Measurements from ENCODE around the gene CCDC87. TPM values are rescaled to one million over a fixed set of nuclear protein-coding genes. Genes with fewer than 3 reads are reported as not detected.
"Not testable (repeated sequence)": the region's sequence is repeated elsewhere in the genome, so short reads cannot be mapped to it uniquely, and the experiment has no call there.

The CCDC87 gene
- total and polyA plus RNA-seq, 4 donors, result 0.14 to 0.17 (median 0.14) TPM; not detected in 1

- Histone ChIP-seq H3K36me3 (ENCODE audit: control insufficient read depth in 4 of 4, insufficient read depth in 3 of 4, low read depth in 1 of 4, low read length in 3 of 4) (no peaks in the 10 kb centered on the region), H3K4me1 (ENCODE audit: control insufficient read depth in 4 of 4, insufficient read depth in 4 of 4, low read length in 3 of 4) (peaks cover 3 to 5% (median 4%) of the 10 kb centered on the region in 4 donors), H3K9me3 (ENCODE audit: control insufficient read depth in 4 of 4, low read length in 3 of 4) (no peaks in the 10 kb centered on the region), H3K4me3 (ENCODE audit: low read depth in 1 of 3, low read length in 3 of 3) (no peak overlapping the region), H3K9ac (ENCODE audit: low read depth in 1 of 2, low read length in 2 of 2) (no peak overlapping the region), H3K27me3 (ENCODE audit: control insufficient read depth in 4 of 4, insufficient read depth in 4 of 4, low read length in 3 of 4) (no peaks in the 10 kb centered on the region), H3K27ac (ENCODE audit: low read depth in 1 of 2, low read length in 2 of 2) (no peak overlapping the region)
- no peak for DNase-seq (ENCODE audit: low spot score)
- TF ChIP-seq HNF4A (conservative IDR thresholded peaks at IDR 0.05) (no peak), RXRA (IDR thresholded peaks at IDR 0.05) (no peak), CTCF (IDR thresholded peaks at IDR 0.05; ENCODE audit: low read depth, low read length, missing input control) (no peak), FOXA1 (IDR thresholded peaks at IDR 0.05) (no peak), FOXA2 (IDR thresholded peaks at IDR 0.05) (no peak), GABPA (IDR thresholded peaks at IDR 0.05 in 1 of 2, conservative IDR thresholded peaks at IDR 0.05 in 1 of 2) (no peak), EGR1 (IDR thresholded peaks at IDR 0.05; ENCODE audit: low read depth in 2 of 2) (no peak)
- WGBS, result 63% methylated on average over 2 of the region's 2 CpGs
These were observed 6.7 kb downstream of the CCDC87 start for GRCh38 chr11:66586136-66586535.

- not testable (repeated sequence) for H3K4me1 ChIP-seq (ENCODE audit: control insufficient read depth in 4 of 4, insufficient read depth in 4 of 4, low read length in 3 of 4); DNase-seq (ENCODE audit: low spot score); H3K9ac ChIP-seq (ENCODE audit: low read depth in 1 of 2, low read length in 2 of 2); H3K27ac ChIP-seq (ENCODE audit: low read depth in 1 of 2, low read length in 2 of 2); H3K27me3 ChIP-seq (ENCODE audit: control insufficient read depth in 4 of 4, insufficient read depth in 4 of 4, low read length in 3 of 4); H3K36me3 ChIP-seq (ENCODE audit: control insufficient read depth in 4 of 4, insufficient read depth in 3 of 4, low read depth in 1 of 4, low read length in 3 of 4); H3K9me3 ChIP-seq (ENCODE audit: control insufficient read depth in 4 of 4, low read length in 3 of 4); H3K4me3 ChIP-seq (ENCODE audit: low read depth in 1 of 3, low read length in 3 of 3)
- WGBS, result 86% methylated on average over 1 of the region's 1 CpG
These were observed 7.4 kb downstream of the CCDC87 start for GRCh38 chr11:66585447-66585846.

- not testable (repeated sequence) for H3K4me3 ChIP-seq (ENCODE audit: low read depth in 1 of 3, low read length in 3 of 3); H3K27me3 ChIP-seq (ENCODE audit: control insufficient read depth in 4 of 4, insufficient read depth in 4 of 4, low read length in 3 of 4); DNase-seq (ENCODE audit: low spot score); H3K9ac ChIP-seq (ENCODE audit: low read depth in 1 of 2, low read length in 2 of 2); H3K36me3 ChIP-seq (ENCODE audit: control insufficient read depth in 4 of 4, insufficient read depth in 3 of 4, low read depth in 1 of 4, low read length in 3 of 4); H3K27ac ChIP-seq (ENCODE audit: low read depth in 1 of 2, low read length in 2 of 2); H3K9me3 ChIP-seq (ENCODE audit: control insufficient read depth in 4 of 4, low read length in 3 of 4); H3K4me1 ChIP-seq (ENCODE audit: control insufficient read depth in 4 of 4, insufficient read depth in 4 of 4, low read length in 3 of 4)
- 89% methylated on average over 3 of the region's 3 CpGs for WGBS
These were observed 10.2 kb downstream of the CCDC87 start for GRCh38 chr11:66582565-66583147.

GRCh38 chr11:66581261-66581660 is 11.6 kb downstream of the CCDC87 start:
- TF ChIP-seq HNF4G (IDR thresholded peaks at IDR 0.05) (no peak), CTCF (IDR thresholded peaks at IDR 0.05; ENCODE audit: low read depth, low read length, missing input control) (no peak), MAX (IDR thresholded peaks at IDR 0.05) (no peak), EGR1 (IDR thresholded peaks at IDR 0.05; ENCODE audit: low read depth in 2 of 2) (no peak), TAF1 (conservative IDR thresholded peaks at IDR 0.05) (no peak), NR2F2 (IDR thresholded peaks at IDR 0.05) (no peak), RAD21 (IDR thresholded peaks at IDR 0.05) (no peak), HNF4A (conservative IDR thresholded peaks at IDR 0.05) (no peak), ATF3 (IDR thresholded peaks at IDR 0.05) (no peak), RXRA (IDR thresholded peaks at IDR 0.05) (no peak), GABPA (IDR thresholded peaks at IDR 0.05 in 1 of 2, conservative IDR thresholded peaks at IDR 0.05 in 1 of 2) (no peak), JUND (IDR thresholded peaks at IDR 0.05) (no peak), SP1 (IDR thresholded peaks at IDR 0.05) (no peak), YY1 (IDR thresholded peaks at IDR 0.05) (no peak)
- 91% methylated on average over 3 of the region's 3 CpGs for WGBS
- no peaks in the 10 kb centered on the region for H3K9me3 ChIP-seq (ENCODE audit: control insufficient read depth in 4 of 4, low read length in 3 of 4)

More at GRCh38 chr11:66581261-66581660, 11.6 kb downstream of the CCDC87 start:
- H3K27me3 ChIP-seq (ENCODE audit: control insufficient read depth in 4 of 4, insufficient read depth in 4 of 4, low read length in 3 of 4), result no peaks in the 10 kb centered on the region
- H3K4me1 ChIP-seq (ENCODE audit: control insufficient read depth in 4 of 4, insufficient read depth in 4 of 4, low read length in 3 of 4), result peaks cover 0 to 6% (median 3%) of the 10 kb centered on the region in 4 donors
- no peak overlapping the region for H3K4me3 ChIP-seq (ENCODE audit: low read depth in 1 of 3, low read length in 3 of 3)
- H3K9ac ChIP-seq (ENCODE audit: low read depth in 1 of 2, low read length in 2 of 2), result no peak overlapping the region
- no peaks in the 10 kb centered on the region for H3K36me3 ChIP-seq (ENCODE audit: control insufficient read depth in 4 of 4, insufficient read depth in 3 of 4, low read depth in 1 of 4, low read length in 3 of 4)
- H3K27ac ChIP-seq (ENCODE audit: low read depth in 1 of 2, low read length in 2 of 2), result no peak overlapping the region
- DNase-seq (ENCODE audit: low spot score), result no peak

Measured in liver (tissue), 9 donors.